Measurements from ENCODE around the gene STN1. TPM values are rescaled to one million over a fixed set of nuclear protein-coding genes. Genes with fewer than 3 reads are reported as not detected.
A peak's percentile ranks its signal among the peaks of the same experiment; 100 is the strongest.

The STN1 gene
- 10 to 100 TPM; 37.5 to 52.0 TPM for total RNA-seq

GRCh38 chr10:103918053-103918846 lies at the start of gene STN1:
Gene STN1, minus strand, starts transcription at chr10:103918184. Its CDS starts 590 bp downstream, at chr10:103917594.
- Mint-ChIP-seq H3K9me3 (ENCODE audit: low read depth) (peaks cover 4% of the 10 kb centered on the region), H3K36me3 (peaks cover 37% of the 10 kb centered on the region), H3K27me3 (no peaks in the 10 kb centered on the region), H3K4me1 (peaks cover 31% of the 10 kb centered on the region), H3K4me3 (peak within 1 kb of the TSS; percentile 99), H3K27ac (peak within 1 kb of the TSS; percentile 96)
- ATAC-seq (peak; percentile 94), DNase-seq (peak; percentile 98)
- CTCF ChIA-PET: interaction anchor here (0.7 to 2.2 kb wide), 9 partner anchors 9 to 30 kb away, joined by 3 to 11 read pairs (median 4); no protein-coding TSS in a partner anchor

- Mint-ChIP-seq H3K36me3 (peaks cover 8% of the 10 kb centered on the region), H3K4me3 (peak overlapping the region; percentile 97), H3K9me3 (ENCODE audit: low read depth) (no peaks in the 10 kb centered on the region), H3K4me1 (peaks cover 37% of the 10 kb centered on the region), H3K27me3 (no peaks in the 10 kb centered on the region), H3K27ac (peak overlapping the region; percentile 87)
- ATAC-seq: peak; percentile 55
- DNase-seq: no peak
- CTCF ChIA-PET: interaction anchor here (0.7 to 3.0 kb wide), 6 partner anchors 24 to 154 kb away, joined by 3 to 12 read pairs (median 4); partner anchors contain the start of gene SFR1
These were observed 49.6 kb upstream of the STN1 start for GRCh38 chr10:103967448-103968071.

- Mint-ChIP-seq H3K9me3 (ENCODE audit: low read depth) (no peaks in the 10 kb centered on the region), H3K4me1 (peaks cover 33% of the 10 kb centered on the region), H3K36me3 (peaks cover 6% of the 10 kb centered on the region), H3K27ac (peak within 1 kb of the TSS; percentile 92), H3K4me3 (peak within 1 kb of the TSS; percentile 97), H3K27me3 (no peaks in the 10 kb centered on the region)
- ATAC-seq: peak; percentile 90
- peak; percentile 86 for DNase-seq
- CTCF ChIA-PET: interaction anchor here (0.7 to 3.0 kb wide), 7 partner anchors 45 to 1924 kb away, joined by 3 to 12 read pairs (median 5); partner anchors contain the start of gene SFR1
These were observed 48.9 kb upstream of the STN1 start, which contains the start of gene SLK for GRCh38 chr10:103966671-103967447. Gene SLK, plus strand, starts transcription at chr10:103967140. Its CDS starts 606 bp downstream, at chr10:103967746.

- no peak for DNase-seq
- CTCF ChIA-PET: no interaction called here
These were observed 42.1 kb upstream of the STN1 start for GRCh38 chr10:103960103-103960502.

GRCh38 chr10:103958996-103959395 lies 41.0 kb upstream of the STN1 start:
- CTCF ChIA-PET: no interaction called here

More at GRCh38 chr10:103960103-103960502, 42.1 kb upstream of the STN1 start:
- peaks cover 3% of the 10 kb centered on the region for H3K36me3 Mint-ChIP-seq
- H3K9me3 Mint-ChIP-seq (ENCODE audit: low read depth): peaks cover 2% of the 10 kb centered on the region
- ATAC-seq: no peak
- H3K4me3 Mint-ChIP-seq: no peak overlapping the region
- H3K4me1 Mint-ChIP-seq: peaks cover 2% of the 10 kb centered on the region
- H3K27me3 Mint-ChIP-seq: peaks cover 9% of the 10 kb centered on the region
- H3K27ac Mint-ChIP-seq: no peak overlapping the region

GRCh38 chr10:103954543-103954942 lies 36.6 kb upstream of the STN1 start:
- Mint-ChIP-seq H3K4me1 (peaks cover 3% of the 10 kb centered on the region), H3K36me3 (peaks cover 8% of the 10 kb centered on the region), H3K27ac (no peak overlapping the region), H3K27me3 (peaks cover 5% of the 10 kb centered on the region), H3K9me3 (ENCODE audit: low read depth) (peaks cover 4% of the 10 kb centered on the region), H3K4me3 (no peak overlapping the region)
- CTCF ChIA-PET: interaction anchor here (0.9 kb wide), 1 partner anchor 67 kb away, joined by 4 read pairs; no protein-coding TSS in a partner anchor
- no peak for DNase-seq
- ATAC-seq: no peak

More at GRCh38 chr10:103958996-103959395, 41.0 kb upstream of the STN1 start:
- H3K4me3 Mint-ChIP-seq: no peak overlapping the region
- peaks cover 11% of the 10 kb centered on the region for H3K27me3 Mint-ChIP-seq
- H3K4me1 Mint-ChIP-seq: no peaks in the 10 kb centered on the region
- no peak overlapping the region for H3K27ac Mint-ChIP-seq
- peaks cover 8% of the 10 kb centered on the region for H3K36me3 Mint-ChIP-seq
- no peak for DNase-seq
- ATAC-seq: no peak
- peaks cover 4% of the 10 kb centered on the region for H3K9me3 Mint-ChIP-seq (ENCODE audit: low read depth)

- peaks cover 4% of the 10 kb centered on the region for H3K9me3 Mint-ChIP-seq (ENCODE audit: low read depth)
- H3K4me1 Mint-ChIP-seq: peaks cover 13% of the 10 kb centered on the region
- no peak overlapping the region for H3K27ac Mint-ChIP-seq
- H3K36me3 Mint-ChIP-seq: peaks cover 8% of the 10 kb centered on the region
- DNase-seq (no peak), ATAC-seq (no peak)
- CTCF ChIA-PET: no interaction called here
- H3K27me3 Mint-ChIP-seq: peaks cover 2% of the 10 kb centered on the region
- H3K4me3 Mint-ChIP-seq: no peak overlapping the region
These were observed 34.0 kb upstream of the STN1 start for GRCh38 chr10:103951942-103952341.

GRCh38 chr10:103951183-103951582 lies 33.2 kb upstream of the STN1 start:
- no peak overlapping the region for H3K4me3 Mint-ChIP-seq
- H3K27me3 Mint-ChIP-seq: peaks cover 2% of the 10 kb centered on the region
- H3K27ac Mint-ChIP-seq: no peak overlapping the region
- CTCF ChIA-PET: no interaction called here
- peaks cover 8% of the 10 kb centered on the region for H3K36me3 Mint-ChIP-seq
- ATAC-seq (no peak), DNase-seq (no peak)
- peaks cover 4% of the 10 kb centered on the region for H3K9me3 Mint-ChIP-seq (ENCODE audit: low read depth)
- peaks cover 14% of the 10 kb centered on the region for H3K4me1 Mint-ChIP-seq

GRCh38 chr10:103949728-103950127 lies 31.7 kb upstream of the STN1 start:
- Mint-ChIP-seq H3K36me3 (peaks cover 4% of the 10 kb centered on the region), H3K4me3 (no peak overlapping the region), H3K9me3 (ENCODE audit: low read depth) (peaks cover 2% of the 10 kb centered on the region), H3K27ac (no peak overlapping the region), H3K4me1 (peaks cover 14% of the 10 kb centered on the region), H3K27me3 (peaks cover 2% of the 10 kb centered on the region)
- DNase-seq: no peak
- CTCF ChIA-PET: no interaction called here
- ATAC-seq: no peak

- CTCF ChIA-PET: no interaction called here
- DNase-seq (no peak), ATAC-seq (peak; percentile 76)
- H3K27me3 Mint-ChIP-seq: peaks cover 3% of the 10 kb centered on the region
- no peaks in the 10 kb centered on the region for H3K36me3 Mint-ChIP-seq
- peak overlapping the region; percentile 2 for H3K4me3 Mint-ChIP-seq
- no peaks in the 10 kb centered on the region for H3K9me3 Mint-ChIP-seq (ENCODE audit: low read depth)
- H3K27ac Mint-ChIP-seq: peak overlapping the region; percentile 30
- peaks cover 14% of the 10 kb centered on the region for H3K4me1 Mint-ChIP-seq
These were observed 30.0 kb upstream of the STN1 start for GRCh38 chr10:103947799-103948516.

GRCh38 chr10:103942866-103943265 lies 24.9 kb upstream of the STN1 start:
- H3K36me3 Mint-ChIP-seq: no peaks in the 10 kb centered on the region
- CTCF ChIA-PET: no interaction called here
- ATAC-seq (no peak), DNase-seq (no peak)
- no peaks in the 10 kb centered on the region for H3K9me3 Mint-ChIP-seq (ENCODE audit: low read depth)
- H3K27ac Mint-ChIP-seq: no peak overlapping the region
- H3K4me1 Mint-ChIP-seq: peaks cover 8% of the 10 kb centered on the region
- H3K4me3 Mint-ChIP-seq: no peak overlapping the region
- H3K27me3 Mint-ChIP-seq: peaks cover 4% of the 10 kb centered on the region

GRCh38 chr10:103941801-103942200 lies 23.8 kb upstream of the STN1 start:
- Mint-ChIP-seq H3K4me1 (no peaks in the 10 kb centered on the region), H3K9me3 (ENCODE audit: low read depth) (no peaks in the 10 kb centered on the region), H3K27me3 (peaks cover 4% of the 10 kb centered on the region), H3K4me3 (no peak overlapping the region), H3K27ac (no peak overlapping the region), H3K36me3 (no peaks in the 10 kb centered on the region)
- CTCF ChIA-PET: interaction anchor here (1.2 kb wide), 1 partner anchor 14 kb away, joined by 3 read pairs; no protein-coding TSS in a partner anchor
- DNase-seq: no peak
- no peak for ATAC-seq

Data from activated CD8-positive, alpha-beta memory T cell treated with anti-CD3 and anti-CD28 coated beads, Interleukin-2, amount 10 ng/mL, durations not matched to agents 7 days and 5 days (primary cell).